Left lung (tissue), 10 donors: ENCODE results near the gene ZMYM2. TPM values are rescaled to one million over a fixed set of nuclear protein-coding genes. Genes with fewer than 3 reads are reported as not detected.

Source experiments
- ATAC-seq: fragments of 200-7000 bp; cut with Tn5 transposase; one replicate; pipeline ENCODE4 v1.9.1; 2020; ENCODE audit warnings: moderate library complexity
- DNase-seq, 4 donors: peaks; one replicate each; pipeline ENCODE4 v3.0.0-alpha.2; 2013 to 2020
- H3K27ac ChIP-seq, 2 donors: fragments of 200-600 bp; sonication (generic) in 1 of 2; one replicate each; pipeline versions ENCODE4 v1.5.0 to v1.8.0; 2020 to 2021
- H3K27me3 ChIP-seq, 2 donors: fragments of 200-600 bp; sonication (generic) in 1 of 2; one replicate each; pipeline versions ENCODE4 v1.5.0 to v1.8.0; 2020 to 2021
- H3K36me3 ChIP-seq, 2 donors: fragments of 200-600 bp; sonication (generic) in 1 of 2; one replicate each; pipeline versions ENCODE4 v1.5.0 to v1.8.0; 2020 to 2021
- H3K4me1 ChIP-seq, 2 donors: fragments of 200-600 bp; one replicate each; pipeline ENCODE4 v1.8.0; 2021
- H3K4me3 ChIP-seq, 2 donors: fragments of 200-600 bp; sonication (generic) in 1 of 2; one replicate each; pipeline versions ENCODE4 v1.5.0 to v1.8.0; 2020 to 2021; ENCODE audit warnings: mild to moderate bottlenecking in 1 of 2
- H3K9me3 ChIP-seq, 2 donors: fragments of 200-600 bp; sonication (generic) in 1 of 2; one replicate each; pipeline versions ENCODE4 v1.5.0 to v1.8.0; 2020 to 2021
- intact Hi-C, 2 donors: fragments of 100-400 bp; cut with DNase I; formaldehyde crosslinking; loops; one replicate each; pipeline versions ENCODE4 v1.11.2 to v1.14.2; 2022
- polyA plus RNA-seq, 6 donors: library from polyadenylated mRNA; unstranded; fragments of 120-200 nt; gene quantifications; one replicate each; pipeline ENCODE4 v1.2.1, GENCODE V29; 2013; ENCODE audit not compliant: insufficient read length in 6 of 6
- total RNA-seq, 2 donors: library from RNA; stranded (reverse); fragmentation: NEBNext Ultra II Directional; extraction: Animal tissue kit (Norgen Biotek cat#: 25700); gene quantifications; one replicate each; pipeline ENCODE4 v1.2.1, GENCODE V29; 2021
- TF ChIP-seq, protein P1 (sequence below), 2 donors: fragments of 200-600 bp; sonication (generic) in 1 of 2; IDR thresholded peaks; one replicate each; pipeline versions ENCODE4 v1.5.0 to v1.8.0; 2021; ENCODE audit warnings: antibody characterized with exemption in 2 of 2
- donor health status: DM: no; HTN: yes; CAD: no.
- donor health status: DM: no; HTN: no; CAD: no.

Gene ZMYM2
- total and polyA plus RNA-seq, 8 donors, result 64.8 to 153 (median 122) TPM

DNA sequence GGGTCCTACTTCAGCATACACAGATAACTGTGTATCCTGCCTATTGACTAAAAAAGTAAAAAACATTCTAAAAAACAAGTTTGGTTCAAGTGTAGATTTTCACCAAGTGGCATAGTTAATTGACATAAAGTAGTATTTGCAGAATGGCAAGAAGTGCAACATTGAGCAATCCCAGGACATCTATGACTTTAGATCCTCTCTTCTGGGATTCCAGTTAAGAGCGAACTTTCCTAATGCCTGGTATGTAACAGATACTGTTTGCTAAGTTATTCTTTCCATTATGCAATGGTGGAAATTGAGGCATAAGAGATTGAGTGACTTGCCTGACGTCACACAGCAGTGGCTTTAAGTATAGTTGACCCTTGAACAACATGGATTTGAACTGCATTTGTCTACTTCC, 96.1 kb downstream of the ZMYM2 start:
- DNase-seq, result no peak
- Histone ChIP-seq H3K4me3 (no peak overlapping the region), H3K36me3 (peaks cover 0 to 62% of the 10 kb centered on the region in 2 donors), H3K27ac (no peak overlapping the region), H3K27me3 (no peaks in the 10 kb centered on the region), H3K9me3 (no peaks in the 10 kb centered on the region), H3K4me1 (peaks cover 0 to 7% of the 10 kb centered on the region in 2 donors)
- intact Hi-C loops, result no loop called here
- ATAC-seq, result peak; percentile 31
- TF ChIP-seq, protein P1, sequence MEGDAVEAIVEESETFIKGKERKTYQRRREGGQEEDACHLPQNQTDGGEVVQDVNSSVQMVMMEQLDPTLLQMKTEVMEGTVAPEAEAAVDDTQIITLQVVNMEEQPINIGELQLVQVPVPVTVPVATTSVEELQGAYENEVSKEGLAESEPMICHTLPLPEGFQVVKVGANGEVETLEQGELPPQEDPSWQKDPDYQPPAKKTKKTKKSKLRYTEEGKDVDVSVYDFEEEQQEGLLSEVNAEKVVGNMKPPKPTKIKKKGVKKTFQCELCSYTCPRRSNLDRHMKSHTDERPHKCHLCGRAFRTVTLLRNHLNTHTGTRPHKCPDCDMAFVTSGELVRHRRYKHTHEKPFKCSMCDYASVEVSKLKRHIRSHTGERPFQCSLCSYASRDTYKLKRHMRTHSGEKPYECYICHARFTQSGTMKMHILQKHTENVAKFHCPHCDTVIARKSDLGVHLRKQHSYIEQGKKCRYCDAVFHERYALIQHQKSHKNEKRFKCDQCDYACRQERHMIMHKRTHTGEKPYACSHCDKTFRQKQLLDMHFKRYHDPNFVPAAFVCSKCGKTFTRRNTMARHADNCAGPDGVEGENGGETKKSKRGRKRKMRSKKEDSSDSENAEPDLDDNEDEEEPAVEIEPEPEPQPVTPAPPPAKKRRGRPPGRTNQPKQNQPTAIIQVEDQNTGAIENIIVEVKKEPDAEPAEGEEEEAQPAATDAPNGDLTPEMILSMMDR (IDR thresholded peaks at IDR 0.05), result no peak

DNA sequence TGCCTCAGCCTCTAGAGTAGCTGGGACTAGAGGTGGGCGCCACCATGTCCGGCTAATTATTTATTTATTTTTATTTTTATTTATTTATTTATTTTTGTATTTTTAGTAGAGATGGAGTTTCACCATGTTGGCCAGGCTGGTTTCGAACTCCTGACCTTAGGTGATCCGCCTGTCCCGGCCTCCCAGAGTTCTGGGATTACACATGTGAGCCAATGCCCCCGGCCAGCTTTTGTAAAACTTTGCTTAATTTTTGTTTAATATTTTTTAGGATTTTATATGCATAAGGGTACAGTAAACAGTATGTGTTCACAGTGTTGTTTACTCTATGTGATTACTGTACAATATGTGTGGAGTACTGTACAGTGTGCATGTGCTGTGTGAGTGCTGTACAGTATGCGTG, 98.7 kb downstream of the ZMYM2 start:
- no peak for ATAC-seq
- intact Hi-C loops, result no loop called here
- no peak for DNase-seq
- Histone ChIP-seq H3K36me3 (peaks cover 0 to 79% of the 10 kb centered on the region in 2 donors), H3K9me3 (no peaks in the 10 kb centered on the region), H3K4me3 (no peak overlapping the region), H3K27ac (no peak overlapping the region), H3K27me3 (no peaks in the 10 kb centered on the region), H3K4me1 (no peaks in the 10 kb centered on the region)
- TF ChIP-seq, protein P1 (IDR thresholded peaks at IDR 0.05), result no peak

DNA sequence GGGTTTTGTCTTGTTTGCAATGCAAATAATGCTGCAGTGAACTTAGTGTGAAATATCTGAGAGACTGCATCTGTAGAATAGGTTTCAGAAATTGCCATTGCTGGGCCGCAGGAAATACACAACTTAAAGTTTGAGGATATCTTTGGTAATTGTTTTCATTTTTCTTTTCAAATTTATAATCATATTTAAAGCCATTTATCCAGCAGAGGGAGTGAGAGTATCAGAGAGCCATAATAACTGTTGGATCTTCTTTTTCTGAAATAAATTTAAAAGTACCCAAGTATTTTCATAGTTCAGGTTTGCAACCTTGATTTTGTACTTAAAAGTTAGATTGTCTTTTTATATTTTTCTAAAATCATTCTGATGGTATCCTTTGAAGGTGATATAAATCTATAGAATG, 99.4 kb downstream of the ZMYM2 start:
- Histone ChIP-seq H3K9me3 (no peaks in the 10 kb centered on the region), H3K27me3 (no peaks in the 10 kb centered on the region), H3K36me3 (peaks cover 0 to 79% of the 10 kb centered on the region in 2 donors), H3K4me3 (no peak overlapping the region), H3K4me1 (no peaks in the 10 kb centered on the region), H3K27ac (no peak overlapping the region)
- TF ChIP-seq, protein P1 (IDR thresholded peaks at IDR 0.05), result no peak
- intact Hi-C loops, result no loop called here
- ATAC-seq, result no peak
- DNase-seq, result no peak

DNA sequence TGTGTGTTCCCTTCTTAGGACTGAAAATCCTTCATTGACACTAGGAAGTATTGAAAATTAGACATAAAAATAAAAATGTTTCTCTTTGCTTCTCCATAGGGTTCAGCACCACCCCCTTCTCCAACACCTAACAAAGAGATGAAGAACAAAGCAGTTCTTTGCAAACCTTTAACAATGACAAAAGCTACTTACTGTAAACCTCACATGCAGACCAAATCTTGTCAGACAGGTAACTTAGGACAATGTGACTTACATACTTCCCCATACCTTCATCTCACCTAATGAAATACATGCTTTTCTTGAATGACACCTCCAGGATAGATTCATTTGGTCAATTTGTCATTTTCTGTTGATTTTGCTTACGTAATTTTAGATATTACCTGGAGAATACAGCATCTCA, 99.9 kb downstream of the ZMYM2 start:
- no peak for DNase-seq
- peaks cover 0 to 82% of the 10 kb centered on the region in 2 donors for H3K36me3 ChIP-seq
- H3K27me3 ChIP-seq, result no peaks in the 10 kb centered on the region
- H3K4me1 ChIP-seq, result no peaks in the 10 kb centered on the region
- no peak overlapping the region for H3K27ac ChIP-seq
- H3K4me3 ChIP-seq, result no peak overlapping the region
- ATAC-seq, result no peak
- no peaks in the 10 kb centered on the region for H3K9me3 ChIP-seq
- intact Hi-C loops, result no loop called here
- TF ChIP-seq, protein P1 (IDR thresholded peaks at IDR 0.05), result no peak

DNA sequence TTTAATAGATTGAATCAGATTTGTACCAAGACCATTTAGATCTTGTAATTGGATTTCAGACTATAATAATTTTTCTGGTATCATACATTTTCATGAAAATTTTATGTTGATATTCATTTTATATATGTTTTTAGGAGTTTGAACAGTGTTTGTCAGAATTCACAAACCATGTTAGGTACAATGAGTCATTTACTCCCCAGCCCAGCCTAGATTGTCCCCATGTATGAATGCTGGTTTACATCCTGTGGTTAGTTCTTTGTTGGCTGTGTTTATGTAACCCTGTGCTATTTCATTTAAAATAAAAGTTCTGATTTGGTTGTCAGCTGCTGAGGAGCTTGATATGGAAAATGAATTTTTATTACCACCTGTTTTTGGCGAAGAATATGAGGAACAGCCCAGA, 105.6 kb downstream of the ZMYM2 start:
- Histone ChIP-seq H3K36me3 (peaks cover 0 to 96% of the 10 kb centered on the region in 2 donors), H3K4me1 (no peaks in the 10 kb centered on the region), H3K4me3 (no peak overlapping the region), H3K27ac (no peak overlapping the region), H3K27me3 (no peaks in the 10 kb centered on the region), H3K9me3 (no peaks in the 10 kb centered on the region)
- DNase-seq (no peak), ATAC-seq (no peak)
- intact Hi-C loops, result no loop called here
- TF ChIP-seq, protein P1 (IDR thresholded peaks at IDR 0.05), result no peak
